ENCODE measurements around the gene DYSF.

Gene DYSF

DNA sequence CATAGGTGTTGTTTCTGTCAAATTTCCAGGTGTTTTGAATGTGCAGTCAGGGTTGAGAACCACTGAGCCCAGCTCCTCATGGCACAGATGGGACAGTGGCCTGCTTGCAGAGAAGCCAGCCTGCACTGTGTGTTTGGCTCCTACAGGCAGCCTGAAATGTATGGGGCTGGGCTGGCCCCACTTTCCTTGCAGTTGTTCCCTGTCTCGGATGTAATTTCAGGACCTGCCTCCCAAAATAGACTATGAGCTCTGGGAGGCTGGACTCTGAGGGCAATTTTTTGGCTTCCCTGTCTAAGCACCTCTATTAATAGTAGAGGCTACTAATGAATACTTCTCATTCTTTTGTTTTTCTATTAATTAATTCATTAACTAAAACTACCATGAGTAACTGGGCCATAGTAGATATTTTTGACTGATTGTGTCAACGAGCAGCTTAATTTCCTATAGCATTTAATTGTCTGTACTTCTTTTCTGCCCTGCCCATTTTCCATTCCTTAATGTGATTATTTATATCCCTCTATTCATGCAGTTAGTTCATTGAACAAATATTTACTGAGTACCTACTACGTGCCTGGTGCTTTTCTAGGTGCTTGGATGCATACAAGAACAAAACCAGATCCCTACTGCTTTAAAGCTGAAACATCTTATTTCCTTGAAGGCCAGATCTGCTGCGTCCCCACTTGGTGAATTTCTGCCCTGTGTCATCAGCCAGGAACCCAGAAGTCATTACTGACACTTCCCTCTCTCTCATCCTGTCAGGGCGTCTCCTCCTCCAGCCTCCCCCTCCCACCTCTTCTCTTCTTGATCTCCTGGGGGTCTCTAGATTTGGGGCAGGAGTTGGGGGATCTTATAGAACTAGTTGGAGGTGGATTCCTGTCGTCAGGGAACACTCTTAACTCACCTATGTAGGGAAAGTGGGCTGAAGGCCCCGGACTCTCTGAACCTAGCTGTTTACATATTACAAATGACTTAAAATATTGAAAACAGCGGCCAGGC lies 16.3 kb downstream of the DYSF start:
- in situ Hi-C loops (cut with HindIII; ENCODE audit: low sequenced_read_pairs) = no loop called here

DNA sequence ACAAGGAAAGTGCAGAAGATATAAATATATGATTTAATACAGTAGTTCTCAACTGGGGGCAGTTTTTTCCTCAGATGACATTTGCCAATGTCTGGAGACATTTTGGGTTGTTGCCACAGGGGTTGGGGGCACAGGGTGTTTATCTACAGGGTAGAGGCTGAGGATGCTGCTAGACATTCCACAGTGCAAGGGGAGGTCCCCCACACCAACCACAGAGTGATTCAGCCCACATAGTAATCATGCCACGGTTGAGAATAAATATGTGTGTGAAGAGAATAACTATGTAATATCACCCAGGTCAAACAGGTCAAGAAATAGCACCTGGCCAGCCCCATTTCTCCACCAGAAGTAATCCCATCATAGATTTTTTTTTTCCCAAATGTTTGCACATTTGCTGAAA lies 17.9 kb downstream of the DYSF start:
- in situ Hi-C loops (cut with HindIII; ENCODE audit: low sequenced_read_pairs) = no loop called here

DNA sequence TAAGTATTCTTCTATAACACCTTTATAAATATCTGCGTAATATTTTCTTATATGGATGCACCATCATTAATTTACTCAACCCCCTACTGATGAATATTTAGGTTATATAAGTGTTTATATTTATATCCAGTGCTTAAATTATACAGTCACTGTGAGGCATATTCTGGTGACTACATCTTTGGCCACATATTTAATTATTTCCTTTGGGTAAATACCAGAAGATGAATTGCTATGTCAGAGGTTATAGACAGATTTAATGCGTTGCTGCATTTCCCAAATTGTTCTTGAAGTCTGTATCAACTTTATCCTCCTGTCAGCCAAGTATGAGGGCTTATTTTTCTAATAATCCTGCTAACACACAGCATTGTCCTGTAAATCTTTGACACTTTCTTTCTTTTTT lies 18.7 kb downstream of the DYSF start:
- in situ Hi-C loops (cut with HindIII; ENCODE audit: low sequenced_read_pairs) = no loop called here

DNA sequence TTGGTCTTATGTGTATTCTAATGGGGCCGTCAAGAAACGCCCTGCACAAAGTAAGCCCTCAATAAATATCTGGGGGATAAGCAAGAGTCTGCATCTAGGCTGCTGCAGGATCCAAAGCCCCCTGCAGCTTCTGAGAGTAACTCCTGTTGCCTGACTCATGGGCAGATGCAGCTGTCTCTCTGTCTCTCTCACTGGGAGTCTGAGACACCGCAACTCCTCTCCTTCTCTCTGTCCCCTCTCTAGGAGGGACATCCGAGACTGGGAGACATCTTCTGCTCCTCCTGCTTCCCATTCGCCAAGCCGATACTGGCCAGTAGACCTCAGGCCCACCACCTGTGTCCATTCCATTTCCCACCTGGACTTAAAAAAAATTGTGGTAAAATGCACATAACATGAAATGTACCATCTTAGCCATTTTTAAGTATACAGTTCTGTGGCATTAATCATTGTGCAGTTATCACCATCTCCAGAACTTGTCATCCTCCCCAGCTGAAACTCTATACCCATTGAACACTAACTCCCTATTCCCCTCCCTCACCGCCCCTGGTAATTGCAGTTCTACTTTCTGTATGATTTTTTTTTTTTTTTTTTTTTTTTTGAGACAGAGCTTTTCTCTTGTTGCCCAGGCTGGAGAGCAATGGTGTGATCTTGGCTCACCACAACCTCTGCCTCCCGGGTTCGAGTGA lies 20.1 kb downstream of the DYSF start:
- in situ Hi-C loops (cut with HindIII; ENCODE audit: low sequenced_read_pairs) = no loop called here

DNA sequence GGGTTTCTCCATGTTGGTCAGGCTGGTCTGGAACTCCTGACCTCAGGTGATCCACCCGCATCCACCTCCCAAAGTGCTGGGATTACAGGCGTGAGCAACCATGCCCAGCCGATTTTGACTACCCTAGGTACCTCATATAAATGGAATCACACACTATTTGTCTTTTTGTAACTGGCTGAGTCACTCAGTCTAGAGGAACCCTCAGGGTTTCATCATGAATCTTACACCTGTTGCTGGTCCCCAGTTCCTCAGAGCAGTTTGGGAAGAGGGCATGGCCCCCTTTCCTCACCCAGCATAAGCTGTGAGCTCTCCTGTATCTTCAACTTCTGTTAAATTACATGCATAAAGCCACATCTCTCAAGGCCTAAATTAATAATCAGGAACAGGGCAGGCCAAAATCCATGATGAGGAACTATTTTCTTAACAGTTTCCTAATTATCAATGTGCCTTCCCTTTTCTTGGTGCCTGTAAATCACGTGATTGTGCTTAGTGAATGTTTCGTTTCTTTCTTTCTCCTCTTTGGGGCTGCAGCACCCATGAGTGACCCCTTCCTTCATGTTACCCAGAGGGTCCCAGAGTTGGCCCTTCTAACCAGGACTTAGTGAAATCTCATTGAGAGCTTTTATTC lies 20.9 kb downstream of the DYSF start:
- in situ Hi-C loops (cut with HindIII; ENCODE audit: low sequenced_read_pairs) = no loop called here

DNA sequence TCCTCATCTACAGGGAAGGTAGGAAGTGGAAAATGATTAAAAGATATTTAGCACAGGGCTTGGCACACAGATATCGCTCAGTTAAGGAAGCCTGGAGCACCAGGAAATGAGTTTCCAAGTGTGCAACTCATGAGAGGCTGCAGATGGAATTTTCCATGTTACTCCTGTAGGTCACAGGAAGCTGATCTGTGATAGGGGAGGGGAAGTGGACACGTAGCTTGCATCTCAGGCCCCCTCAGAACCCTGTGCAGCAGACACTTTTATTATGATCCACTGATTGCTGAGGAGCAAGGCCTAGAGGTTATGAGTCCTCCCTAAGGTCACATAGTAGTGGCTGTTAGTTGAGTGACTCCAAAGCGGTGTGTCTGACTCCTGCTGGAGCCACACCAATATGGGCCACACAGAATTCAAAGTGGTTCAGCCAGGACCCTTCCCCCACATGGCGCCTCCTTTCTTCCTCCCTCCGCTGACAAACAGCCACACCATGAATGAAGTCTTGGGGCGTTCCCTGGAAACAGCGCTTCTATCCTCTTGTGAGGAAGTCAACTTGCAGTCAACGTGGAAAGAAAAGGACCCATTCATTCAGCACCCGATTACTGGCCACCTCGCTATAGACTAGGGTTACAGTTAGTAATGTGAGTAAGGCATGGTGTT lies 21.5 kb downstream of the DYSF start:
- in situ Hi-C loops (cut with HindIII; ENCODE audit: low sequenced_read_pairs) = no loop called here

DNA sequence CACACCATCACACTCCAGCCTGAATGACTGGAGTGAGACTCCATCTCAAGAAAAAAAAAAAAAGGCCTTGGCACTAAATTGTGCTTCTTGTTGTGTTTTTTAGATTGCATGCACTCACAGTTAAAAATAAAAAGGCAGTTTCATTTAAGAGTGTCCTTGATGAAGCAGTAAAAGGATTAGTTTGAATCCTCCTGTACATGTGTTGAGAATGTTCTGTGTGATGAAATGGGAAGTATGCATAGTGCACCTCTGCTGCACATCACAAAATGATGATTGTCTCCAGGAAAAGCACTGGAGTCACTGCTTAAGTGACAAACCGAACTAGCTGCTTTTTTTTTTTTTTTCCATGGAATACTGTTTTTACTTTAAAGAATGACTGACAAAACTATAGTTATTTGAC lies 23.1 kb downstream of the DYSF start:
- in situ Hi-C loops (cut with HindIII; ENCODE audit: low sequenced_read_pairs) = no loop called here

DNA sequence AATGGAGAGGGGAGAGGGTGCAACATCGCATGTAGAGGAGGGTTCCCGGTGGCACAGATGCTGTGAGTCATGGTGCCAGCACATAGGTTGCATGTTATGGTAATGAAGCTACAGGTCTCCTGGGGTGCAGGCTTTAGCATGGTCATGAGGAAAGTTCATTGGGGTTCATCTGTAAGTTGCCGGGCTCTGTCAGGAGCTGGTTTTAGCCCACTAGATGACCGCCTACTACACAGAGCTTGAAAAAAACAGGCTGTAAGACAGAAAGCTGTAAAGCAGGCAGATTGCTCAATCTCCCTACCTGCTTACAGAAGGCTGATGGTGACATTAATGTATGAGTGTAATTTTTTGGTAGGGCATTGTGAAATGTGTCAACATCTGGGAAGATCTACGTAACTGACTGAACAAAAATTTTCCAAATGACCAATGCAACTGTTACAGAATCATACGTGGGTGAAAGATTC lies 23.9 kb downstream of the DYSF start:
- in situ Hi-C loops (cut with HindIII; ENCODE audit: low sequenced_read_pairs) = no loop called here

DNA sequence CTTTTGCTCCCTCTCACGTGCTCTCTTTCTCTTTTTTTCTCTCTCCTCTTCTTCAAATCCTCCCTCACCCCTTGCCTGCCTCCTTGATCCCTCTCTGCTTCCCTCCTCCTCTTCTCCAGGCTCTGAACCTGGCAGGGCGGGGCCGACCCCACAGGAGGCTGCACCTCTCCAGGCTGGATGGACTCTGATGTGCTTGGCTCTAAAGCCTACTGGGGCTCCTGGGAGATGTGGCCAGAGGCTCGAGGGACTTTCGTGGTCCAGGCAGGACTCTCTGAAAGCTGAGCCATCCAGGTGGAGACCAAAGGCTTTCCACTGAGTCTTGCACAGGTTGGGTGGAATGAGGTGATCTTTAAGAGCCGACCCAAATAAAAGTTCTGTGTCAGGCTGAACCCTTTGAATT lies 25.4 kb downstream of the DYSF start:
- in situ Hi-C loops (cut with HindIII; ENCODE audit: low sequenced_read_pairs) = no loop called here

DNA sequence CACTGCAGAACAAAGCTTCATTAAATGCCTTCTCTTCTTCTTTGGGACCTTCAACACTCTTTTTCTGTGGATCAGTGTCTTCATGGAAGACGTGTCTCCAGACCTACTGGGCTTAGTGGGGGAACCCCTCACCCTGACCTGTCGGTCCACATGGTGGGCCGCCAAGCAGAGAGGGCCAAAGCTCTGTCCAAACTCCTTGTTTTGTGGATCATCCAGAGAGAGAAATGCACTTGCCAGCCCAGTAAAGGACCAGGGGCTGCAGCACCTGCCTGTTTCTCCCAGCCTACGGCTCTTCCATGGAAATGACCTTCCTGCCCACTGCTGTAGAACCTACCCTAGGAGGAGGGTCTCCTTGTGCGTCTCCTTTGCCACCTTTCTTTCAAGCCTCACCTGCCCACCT lies 25.9 kb downstream of the DYSF start:
- in situ Hi-C loops (cut with HindIII; ENCODE audit: low sequenced_read_pairs) = no loop called here

DNA sequence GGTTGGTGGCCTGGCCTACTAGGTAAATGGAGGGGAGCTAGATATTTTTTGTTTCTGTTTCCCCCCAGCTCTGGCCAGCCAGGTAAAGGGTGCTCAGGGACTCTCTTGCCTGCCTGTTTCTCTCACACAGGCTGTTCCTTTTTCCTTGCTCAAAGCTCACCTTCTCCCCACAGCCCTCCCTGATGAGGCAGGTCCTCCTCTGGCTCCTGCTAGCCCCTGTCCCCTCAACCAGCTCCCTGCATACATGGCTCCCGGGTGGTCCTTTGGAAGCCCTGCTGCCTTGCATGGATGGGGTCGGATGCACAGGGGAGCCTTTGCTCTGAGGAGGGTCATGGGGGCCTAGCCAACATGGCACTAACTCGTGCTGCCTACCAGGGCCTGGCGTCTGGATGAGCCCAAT lies 27.8 kb downstream of the DYSF start:
- in situ Hi-C loops (cut with HindIII; ENCODE audit: low sequenced_read_pairs) = no loop called here

DNA sequence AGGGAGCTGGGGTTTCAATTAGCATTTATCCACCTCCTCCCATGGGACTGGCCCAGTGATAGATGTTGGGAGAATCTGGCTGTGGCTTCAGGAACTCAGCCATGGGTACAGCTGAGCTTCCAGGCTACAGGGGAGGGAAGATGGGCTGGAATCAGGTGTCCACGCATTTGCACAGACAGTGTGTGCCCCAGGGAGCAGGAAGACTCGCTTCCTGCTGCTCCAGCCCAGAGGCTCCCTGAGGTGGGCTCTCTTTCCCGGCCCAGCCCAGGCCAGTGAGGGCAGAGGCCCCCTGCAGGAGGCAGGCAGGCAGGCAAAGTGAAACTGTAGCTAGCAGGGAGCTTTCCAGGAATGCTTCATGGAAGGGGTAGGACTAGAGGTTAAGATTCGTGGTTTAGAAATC lies 28.7 kb downstream of the DYSF start:
- in situ Hi-C loops (cut with HindIII; ENCODE audit: low sequenced_read_pairs) = no loop called here

DNA sequence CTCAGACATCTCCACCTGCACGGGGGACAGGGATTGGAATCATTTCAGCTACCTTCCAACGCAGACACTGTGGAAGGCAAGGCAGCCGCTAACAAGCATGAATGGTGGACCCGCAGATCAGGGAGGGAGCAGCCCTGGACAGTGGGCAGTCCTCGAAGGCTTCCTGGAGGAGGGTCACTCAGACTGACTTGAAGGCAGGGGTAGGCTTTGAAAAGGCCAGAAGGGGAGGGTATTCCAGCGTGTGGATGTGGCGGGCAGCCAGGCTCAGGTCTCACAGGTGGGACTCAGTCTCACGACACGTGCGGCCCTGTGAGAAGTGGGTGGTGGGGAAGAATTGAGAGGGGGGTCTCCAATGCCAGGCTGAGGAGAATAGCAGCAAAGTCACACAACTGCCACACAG lies 29.9 kb downstream of the DYSF start:
- in situ Hi-C loops (cut with HindIII; ENCODE audit: low sequenced_read_pairs) = no loop called here

DNA sequence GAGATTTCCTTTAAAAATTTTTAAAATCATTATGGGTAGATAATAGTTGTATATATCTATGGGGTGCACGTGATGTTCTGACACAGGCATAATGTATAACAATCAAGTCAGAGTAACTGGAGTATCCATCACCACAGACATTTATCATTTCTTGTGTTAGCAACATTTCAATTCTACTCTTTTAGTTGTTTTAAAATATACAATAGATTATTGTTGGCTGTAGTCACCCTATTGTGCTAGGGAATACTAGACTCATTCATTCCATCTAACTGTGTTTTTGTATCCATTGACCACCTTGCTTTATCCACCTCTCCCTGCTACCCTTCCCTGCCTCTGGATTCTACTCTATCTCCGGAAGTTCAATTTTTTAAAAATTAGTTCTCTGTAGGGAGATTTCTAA lies 31.0 kb downstream of the DYSF start:
- in situ Hi-C loops (cut with HindIII; ENCODE audit: low sequenced_read_pairs) = no loop called here

DNA sequence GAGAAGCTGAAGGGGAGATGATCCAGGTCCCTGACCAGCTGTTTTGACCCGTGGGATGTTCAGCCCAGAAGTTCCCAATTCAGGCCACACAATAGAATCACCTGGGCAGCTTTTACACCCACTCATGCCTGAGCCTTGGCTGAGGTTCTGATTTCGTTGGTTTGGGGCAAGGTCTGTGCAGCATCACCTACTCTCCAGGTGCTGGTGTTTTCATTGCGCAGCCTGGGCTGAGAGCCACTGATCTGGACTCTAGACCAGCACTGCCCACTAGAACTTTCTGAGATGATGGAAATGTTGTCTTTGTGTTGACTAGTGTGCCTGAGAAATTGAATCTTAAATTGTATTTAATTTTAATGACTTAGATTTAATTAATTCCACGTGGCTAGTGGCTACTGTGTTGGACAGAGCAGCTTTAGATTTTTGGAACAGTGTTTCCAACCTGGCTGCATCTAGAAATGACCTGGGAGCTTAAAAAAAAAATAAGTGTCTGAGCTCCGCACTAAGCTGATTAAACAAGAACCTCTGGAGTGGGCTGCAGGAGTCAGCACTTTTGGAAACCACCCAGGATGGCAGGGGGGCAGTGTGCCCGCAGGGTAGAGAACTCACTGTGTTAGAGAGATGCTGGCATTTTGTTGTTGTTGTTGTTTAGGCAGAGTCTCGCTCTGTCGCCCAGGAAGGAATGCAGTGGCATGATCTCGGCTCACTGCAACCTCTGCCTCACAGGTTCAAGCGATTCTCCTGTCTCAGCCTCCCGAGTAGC lies 33.7 kb downstream of the DYSF start:
- in situ Hi-C loops (cut with HindIII; ENCODE audit: low sequenced_read_pairs) = no loop called here

DNA sequence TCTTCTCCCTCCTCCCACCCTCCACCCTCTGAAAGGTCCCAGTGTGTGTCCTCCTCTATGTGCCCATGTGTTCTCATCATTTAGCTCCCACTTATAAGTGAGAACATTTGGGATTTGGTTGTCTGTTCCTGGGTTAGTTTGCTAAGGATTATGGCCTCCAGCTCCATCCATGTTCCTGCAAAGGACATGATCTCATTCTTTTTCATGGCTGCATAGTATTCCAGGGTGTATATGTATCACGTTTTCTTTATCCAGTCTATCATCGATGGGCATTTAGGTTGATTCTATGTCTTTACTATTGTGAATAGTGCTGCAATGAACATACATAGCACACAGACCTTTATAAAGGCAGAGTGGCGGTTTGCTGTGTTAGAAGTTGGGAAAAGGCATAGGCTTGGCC lies 38.2 kb downstream of the DYSF start:
- in situ Hi-C loops (cut with HindIII; ENCODE audit: low sequenced_read_pairs) = loop anchor here (5.0 kb wide), 1 partner anchor 39 kb away; the partner anchor contains the start of gene DYSF

DNA sequence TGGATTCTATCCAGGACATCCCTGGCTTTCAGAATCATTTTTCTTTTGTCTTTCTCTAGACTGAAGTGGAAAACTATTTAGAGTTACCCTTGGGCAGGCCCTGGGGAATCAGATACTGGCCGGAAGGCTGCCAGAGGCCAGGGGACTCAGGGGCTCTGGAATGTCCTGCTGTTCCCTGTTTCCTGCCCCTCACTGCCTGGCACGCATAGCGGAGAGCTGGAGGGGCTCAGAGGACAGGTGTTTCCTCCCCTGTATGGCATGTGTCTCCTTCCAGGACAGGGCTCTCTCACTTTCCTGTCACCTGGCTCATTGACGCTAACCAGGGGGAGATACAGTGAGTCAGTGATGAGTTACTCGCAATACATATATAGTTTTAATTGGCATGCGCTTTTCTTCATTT lies 38.8 kb downstream of the DYSF start:
- in situ Hi-C loops (cut with HindIII; ENCODE audit: low sequenced_read_pairs) = loop anchor here (5.0 kb wide), 1 partner anchor 40 kb away; the partner anchor contains the start of gene DYSF

DNA sequence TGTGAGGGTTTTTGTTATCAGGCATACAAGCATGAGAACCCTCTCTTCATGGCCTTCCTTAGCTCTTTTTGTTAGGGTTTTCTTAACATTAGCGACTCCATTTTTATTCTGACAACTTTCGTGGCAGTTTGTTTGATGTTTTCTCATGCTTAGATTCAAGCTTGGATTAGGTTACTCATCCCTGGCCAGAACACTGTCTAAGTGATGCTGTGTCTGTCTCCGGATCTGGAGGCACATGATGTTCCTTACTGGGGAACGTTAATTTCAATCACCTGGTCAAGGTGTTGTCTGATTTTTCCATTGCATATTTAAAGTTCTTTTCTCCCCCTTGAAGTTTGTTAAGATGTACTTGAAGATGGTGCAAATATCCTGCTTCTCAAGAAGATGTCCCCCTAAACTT lies 40.7 kb downstream of the DYSF start:
- in situ Hi-C loops (cut with HindIII; ENCODE audit: low sequenced_read_pairs) = loop anchor here (5.0 kb wide), 1 partner anchor 42 kb away; the partner anchor contains the start of gene DYSF

DNA sequence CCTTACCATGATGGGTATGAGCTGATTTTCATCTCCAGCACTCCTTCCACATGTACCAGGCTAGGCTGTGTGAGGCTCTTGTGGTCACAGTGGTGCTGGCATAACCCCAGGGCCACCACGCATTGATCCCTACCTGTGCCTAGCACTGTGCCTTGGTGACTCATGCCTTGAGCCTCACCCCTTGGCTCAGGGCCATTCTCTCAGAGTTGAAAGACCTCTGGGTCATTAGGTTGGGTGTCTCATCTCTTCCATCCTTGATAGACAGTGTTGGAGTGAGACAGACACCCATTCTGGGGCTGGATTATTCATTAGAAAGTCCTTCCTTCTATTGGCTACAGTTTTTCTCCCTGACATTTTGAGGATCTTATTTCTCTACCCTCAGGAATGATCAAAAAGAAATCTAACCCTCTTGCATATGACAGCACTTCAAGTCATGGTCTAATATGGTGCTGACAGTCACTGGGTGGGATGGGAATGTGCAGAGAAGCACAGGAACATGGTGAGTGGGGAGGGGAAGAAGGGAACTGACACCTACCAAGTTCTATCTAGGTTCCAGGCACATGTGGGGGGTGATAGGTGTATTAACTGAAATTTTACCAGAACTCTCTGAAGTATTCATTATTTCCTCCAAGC lies 41.3 kb downstream of the DYSF start:
- in situ Hi-C loops (cut with HindIII; ENCODE audit: low sequenced_read_pairs) = loop anchor here (5.0 kb wide), 1 partner anchor 42 kb away; the partner anchor contains the start of gene DYSF

All from endothelial cell of hepatic sinusoid (primary cell).